Measurements from ENCODE around the gene PACS2. TPM values are rescaled to one million over a fixed set of nuclear protein-coding genes. Genes with fewer than 3 reads are reported as not detected.

Gene PACS2
- total and polyA plus RNA-seq, 2 of the 8 experiments (the other 6 are each of a cell fraction or from before 2014, with no cell fraction given), result 38.0 to 62.8 TPM

GRCh38 chr14:105316968-105317510 lies 2.5 kb downstream of the PACS2 start:
- Histone ChIP-seq H3K36me3 (ENCODE audit: control insufficient read depth in 2 of 4, insufficient read depth in 4 of 4, low read length in 3 of 4) (no peaks in the 10 kb centered on the region), H3K27ac (ENCODE audit: low read depth, low read length) (no peak overlapping the region), H3K4me2 (ENCODE audit: insufficient read depth in 1 of 2, low read depth in 2 of 2, low read length in 2 of 2) (no peak overlapping the region), H3K79me2 (ENCODE audit: control insufficient read depth in 1 of 2, insufficient read depth in 2 of 2, low read length in 2 of 2) (peaks cover 7 to 55% of the 10 kb centered on the region in 2 experiments; a peak in 3 of 4 replicates), H3K9me3 (ENCODE audit: insufficient read depth in 2 of 2, low read depth in 1 of 2, low read length in 1 of 2) (no peaks in the 10 kb centered on the region), H3K23me2 (ENCODE audit: low read depth, low read length) (peaks cover 7% of the 10 kb centered on the region; the same call in 1 of the 2 replicates), H3K4me3 (ENCODE audit: extremely low read depth in 1 of 4, insufficient read depth in 2 of 4, low read depth in 3 of 4, low read length in 4 of 4) (no peak overlapping the region), H3K18ac (ENCODE audit: extremely low read depth, low read length) (no peak overlapping the region), H3K79me1 (ENCODE audit: low read depth, low read length) (peaks cover 20% of the 10 kb centered on the region), H2BK5ac (ENCODE audit: low read depth, low read length) (no peak overlapping the region), H2BK20ac (ENCODE audit: low read length) (no peak overlapping the region), H2BK12ac (ENCODE audit: low read depth, low read length) (no peak overlapping the region), H3K23ac (ENCODE audit: insufficient read length) (no peak overlapping the region), H4K5ac (ENCODE audit: insufficient read length, low read depth, low read length) (no peak overlapping the region), H2AK5ac (ENCODE audit: low read depth, low read length) (no peak overlapping the region), H3K9ac (replicated peaks in 1 of 4; ENCODE audit: extremely low read depth in 1 of 4, low read depth in 3 of 4, low read length in 3 of 4) (no peak overlapping the region), H3K56ac (replicated peaks; ENCODE audit: insufficient read length, low read depth, low read length) (no peak overlapping the region), H2AFZ (ENCODE audit: low read length) (no peak overlapping the region), H3K14ac (ENCODE audit: insufficient read length) (no peak overlapping the region), H2BK15ac (ENCODE audit: low read length) (no peak overlapping the region), H3K4ac (replicated peaks; ENCODE audit: insufficient read length, low read depth, low read length) (no peak overlapping the region), H4K20me1 (replicated peaks in 1 of 2; ENCODE audit: control insufficient read depth in 1 of 2, insufficient read depth in 2 of 2, low read length in 2 of 2) (peaks cover 7 to 25% of the 10 kb centered on the region in 2 experiments), H2BK120ac (replicated peaks; ENCODE audit: low read depth, low read length) (no peak overlapping the region), H3K4me1 (replicated peaks in 1 of 4; ENCODE audit: control insufficient read depth in 3 of 4, insufficient read depth in 4 of 4, low read length in 3 of 4) (peaks cover 0 to 12% (median 5%) of the 10 kb centered on the region in 4 experiments; a peak in 5 of 7 replicates), H4K8ac (ENCODE audit: extremely low read depth, insufficient read depth, low read length) (no peak overlapping the region), H3K27me3 (replicated peaks in 1 of 4; ENCODE audit: control insufficient read depth in 3 of 4, extremely low read depth in 1 of 4, insufficient read depth in 3 of 4, low read length in 3 of 4) (peaks cover 0 to 4% (median 0%) of the 10 kb centered on the region in 4 experiments; a peak in 1 of 7 replicates), H4K91ac (replicated peaks; ENCODE audit: insufficient read length, low read length) (no peak overlapping the region)
- FAIRE-seq (no peak), DNase-seq (ENCODE audit: low read depth in 1 of 2, low spot score in 2 of 2) (no peak)
- CTCF ChIA-PET (ENCODE audit: partially characterized antibody), result interaction anchor here (0.6 to 1.1 kb wide), 3 partner anchors 9 to 110 kb away, joined by 3 to 4 read pairs (median 4); no protein-coding TSS in a partner anchor
- 91% methylated on average over 18 of the region's 18 CpGs; no CpG with 5 or more reads in 1 of the 2 experiments for WGBS, 2 experiments (ENCODE audit: extremely low coverage in 1 of 2, insufficient coverage in 1 of 2, insufficient read length in 1 of 2, insufficient replicate concordance in 2 of 2, low coverage in 1 of 2, low lambda C conversion rate in 2 of 2, missing lambda C conversion rate in 1 of 2)
- POLR2A ChIA-PET (ENCODE audit: partially characterized antibody), result interaction anchor here (1.5 kb wide), 1 partner anchor 11 kb away, joined by 3 read pairs; no protein-coding TSS in a partner anchor
- TF ChIP-seq CTBP2 (IDR thresholded peaks at IDR 0.05; ENCODE audit: borderline replicate concordance, insufficient read depth, insufficient read length, low read length), result no peak
- no peak for TF ChIP-seq CBX8 (IDR thresholded peaks at IDR 0.05; ENCODE audit: borderline replicate concordance, low read depth, low read length)
- no peak for TF ChIP-seq EGR1 (IDR thresholded peaks at IDR 0.05; ENCODE audit: borderline replicate concordance, low read depth, low read length)
- no peak for TF ChIP-seq SRF (IDR thresholded peaks at IDR 0.05; ENCODE audit: low read depth, low read length)
- TF ChIP-seq RAD21 (IDR thresholded peaks at IDR 0.05 in 1 of 2, conservative IDR thresholded peaks at IDR 0.05 in 1 of 2; ENCODE audit: low read depth in 2 of 2, low read length in 2 of 2), result no peak
- no peak for TF ChIP-seq ATF2 (IDR thresholded peaks at IDR 0.05; ENCODE audit: low read length)
- TF ChIP-seq CTCF (IDR thresholded peaks at IDR 0.05; ENCODE audit: control extremely low read depth in 1 of 3, insufficient read depth in 1 of 3, low read depth in 1 of 3, low read length in 3 of 3), result no peak

All from H1 (cell line).